B cell (primary cell): ENCODE data around the gene COBL. TPM values are rescaled to one million over a fixed set of nuclear protein-coding genes. Genes with fewer than 3 reads are reported as not detected.

ENCODE experiments used
- ATAC-seq: fragments of 200-7000 bp; cut with Tn5 transposase; one replicate; pipeline ENCODE4 v1.10.0; 2021; ENCODE audit warnings: low read depth, mild to moderate bottlenecking, moderate number of reproducible peaks, moderate library complexity
- CTCF ChIA-PET: fragments of 350-600 bp; sonication (Branson Sonifier 250); formaldehyde crosslinking; loops from one replicate; lab custom pipeline; 2021; ENCODE audit warnings: antibody characterized with exemption, inconsistent platforms; lab: Charles Lee
- POLR2A ChIA-PET: fragments of 350-600 bp; sonication (Branson Sonifier 250); formaldehyde crosslinking; loops from one replicate; lab custom pipeline; 2021; ENCODE audit warnings: antibody characterized with exemption; lab: Charles Lee
- DNase-seq: peaks from one replicate; pipeline ENCODE4 v3.0.0; 2013
- H2AFZ ChIP-seq: 2 replicates; pipeline ENCODE4 v1.6.1; 2012; ENCODE audit warnings: mild to moderate bottlenecking, low read depth, low read length; ENCODE audit not compliant: insufficient read depth, poor library complexity, severe bottlenecking
- H3K27ac ChIP-seq, 2 donors: 1 replicate in 1 of 2; 2 replicates in 1 of 2; pipeline ENCODE4 v1.5.1; 2012 to 2013; ENCODE audit warnings: low read length in 2 of 2, mild to moderate bottlenecking in 2 of 2, moderate library complexity in 1 of 2
- H3K27me3 ChIP-seq, 4 experiments: fragments of 200-600 bp in 1 of 4; sonication (generic) in 1 of 4; replicated peaks in 1 of 4; 1 replicate in 2 of 4; 2 replicates in 2 of 4; pipeline versions ENCODE4 v1.6.1 to v1.7.0; 2013 to 2016; ENCODE audit warnings: low read length in 3 of 4, mild to moderate bottlenecking in 2 of 4, mixed read lengths in 1 of 4, moderate library complexity in 1 of 4; ENCODE audit not compliant: insufficient read depth in 4 of 4, control insufficient read depth in 3 of 4; ENCODE audit errors: control extremely low read depth in 1 of 4
- H3K36me3 ChIP-seq, 2 experiments: replicated peaks in 1 of 2; 1 replicate in 1 of 2; 2 replicates in 1 of 2; pipeline versions ENCODE4 v1.6.1 to v1.7.1; 2013; ENCODE audit warnings: low read length in 1 of 2; ENCODE audit not compliant: insufficient read depth in 2 of 2, control insufficient read depth in 1 of 2; ENCODE audit errors: control extremely low read depth in 1 of 2, extremely low read depth in 1 of 2
- H3K4me1 ChIP-seq, 2 donors: fragments of 200-600 bp in 1 of 2; sonication (generic) in 1 of 2; 1 replicate in 1 of 2; 2 replicates in 1 of 2; pipeline versions ENCODE4 v1.5.1 to v1.6.1; 2013 to 2017; ENCODE audit warnings: low read length in 2 of 2; ENCODE audit not compliant: control insufficient read depth in 2 of 2, insufficient read depth in 2 of 2
- H3K4me2 ChIP-seq: replicated peaks from 2 replicates; pipeline ENCODE3; 2012; ENCODE audit warnings: mild to moderate bottlenecking, low read depth, low read length; ENCODE audit not compliant: poor library complexity, severe bottlenecking
- H3K4me3 ChIP-seq, 5 experiments: fragments of 200-600 bp in 1 of 5; sonication (generic) in 1 of 5; 1 replicate in 3 of 5; 2 replicates in 2 of 5; pipeline versions ENCODE4 v1.5.1 to v1.7.0; 2011 to 2016; ENCODE audit warnings: low read length in 4 of 5, mild to moderate bottlenecking in 4 of 5, low read depth in 2 of 5, control low read depth in 1 of 5, moderate library complexity in 1 of 5; ENCODE audit not compliant: insufficient read depth in 1 of 5; ENCODE audit errors: control extremely low read depth in 1 of 5, extremely low read depth in 1 of 5
- H3K79me2 ChIP-seq: fragments of 200-600 bp; sonication (generic); one replicate; pipeline ENCODE4 v1.6.0; 2016; ENCODE audit warnings: low read length; ENCODE audit not compliant: control insufficient read depth, insufficient read depth
- H3K9ac ChIP-seq: fragments of 200-600 bp; sonication (generic); 2 replicates; pipeline ENCODE4 v1.6.1; 2017; ENCODE audit warnings: mild to moderate bottlenecking, low read length, moderate library complexity
- H3K9me3 ChIP-seq, 3 donors: one replicate each; pipeline versions ENCODE4 v1.6.1 to v1.7.1; 2013; ENCODE audit warnings: low read length in 2 of 3; ENCODE audit not compliant: control insufficient read depth in 2 of 3, insufficient read depth in 1 of 3; ENCODE audit errors: control extremely low read depth in 1 of 3
- H4K20me1 ChIP-seq: 2 replicates; pipeline ENCODE4 v1.6.0; 2012; ENCODE audit warnings: mild to moderate bottlenecking, low read length; ENCODE audit not compliant: insufficient read depth, control insufficient read depth, poor library complexity, severe bottlenecking
- H3K27ac Mint-ChIP-seq: one replicate; pipeline ENCODE4 v1.8.0; 2021; ENCODE audit warnings: mixed read lengths
- H3K27me3 Mint-ChIP-seq: one replicate; pipeline ENCODE4 v1.8.0; 2021; ENCODE audit warnings: mixed read lengths
- H3K4me1 Mint-ChIP-seq: one replicate; pipeline ENCODE4 v1.8.0; 2021; ENCODE audit warnings: mixed read lengths
- H3K4me3 Mint-ChIP-seq: one replicate; pipeline ENCODE4 v1.8.0; 2021; ENCODE audit warnings: mixed read lengths
- H3K9me3 Mint-ChIP-seq: one replicate; pipeline ENCODE4 v1.8.0; 2022; ENCODE audit warnings: mixed read lengths; ENCODE audit not compliant: insufficient read depth
- EZH2 ChIP-seq: IDR thresholded peaks from 2 replicates; pipeline ENCODE4 v1.6.1; 2012; ENCODE audit warnings: borderline replicate concordance, low read depth, mild to moderate bottlenecking, moderate library complexity, low read length; ENCODE audit not compliant: insufficient read depth, poor library complexity, severe bottlenecking
- WGBS: methylation state at CpG from one replicate; pipeline ENCODE4 v1.1.5; 2013; ENCODE audit warnings: missing lambda C conversion rate; ENCODE audit not compliant: insufficient coverage; 5-methylcytosine and 5-hydroxymethylcytosine counted together
- intact Hi-C: fragments of 100-400 bp; cut with micrococcal nuclease; formaldehyde crosslinking; loops from one replicate; pipeline ENCODE4 v1.10.0; 2022
- polyA plus RNA-seq: library from polyadenylated mRNA; depleted of rRNA; stranded (reverse); fragments of >200 nt; gene quantifications from 2 replicates; pipeline ENCODE4 v1.2.3, GENCODE V29; 2012
- total RNA-seq, 2 donors: library from RNA; stranded (reverse); fragments of 120-200 nt in 1 of 2; gene quantifications; 1 replicate in 1 of 2; 2 replicates in 1 of 2; pipeline versions ENCODE4 v1.2.3 to v1.2.4, GENCODE V29; 2013 to 2022
- TF ChIP-seq, protein P1 (sequence below): fragments of 200-600 bp; IDR thresholded peaks from one replicate; pipeline ENCODE4 v1.8.0; 2022; ENCODE audit warnings: antibody characterized with exemption, mild to moderate bottlenecking

COBL gene
- total and polyA plus RNA-seq, 2 donors (not counting 1 experiment from before 2014, with no cell fraction given) = not detected

GRCh38 chr7:51146816-51147586 lies 169.6 kb downstream of the COBL start:
- Histone ChIP-seq H3K27me3 (no peaks in the 10 kb centered on the region), H3K4me2 (no peak overlapping the region), H3K4me3 (no peak overlapping the region), H3K27ac (no peak overlapping the region), H4K20me1 (no peaks in the 10 kb centered on the region), H3K4me1 (no peaks in the 10 kb centered on the region), H3K79me2 (no peaks in the 10 kb centered on the region), H3K9ac (no peak overlapping the region), H2AFZ (no peak overlapping the region), H3K9me3 (peaks cover 0 to 22% (median 11%) of the 10 kb centered on the region in 3 donors), H3K36me3 (no peaks in the 10 kb centered on the region)
- peaks cover 12% of the 10 kb centered on the region for H3K27me3 Mint-ChIP-seq
- ATAC-seq (no peak), DNase-seq (no peak)
- intact Hi-C loops = no loop called here
- H3K27ac Mint-ChIP-seq = no peak overlapping the region
- TF ChIP-seq, protein P1, sequence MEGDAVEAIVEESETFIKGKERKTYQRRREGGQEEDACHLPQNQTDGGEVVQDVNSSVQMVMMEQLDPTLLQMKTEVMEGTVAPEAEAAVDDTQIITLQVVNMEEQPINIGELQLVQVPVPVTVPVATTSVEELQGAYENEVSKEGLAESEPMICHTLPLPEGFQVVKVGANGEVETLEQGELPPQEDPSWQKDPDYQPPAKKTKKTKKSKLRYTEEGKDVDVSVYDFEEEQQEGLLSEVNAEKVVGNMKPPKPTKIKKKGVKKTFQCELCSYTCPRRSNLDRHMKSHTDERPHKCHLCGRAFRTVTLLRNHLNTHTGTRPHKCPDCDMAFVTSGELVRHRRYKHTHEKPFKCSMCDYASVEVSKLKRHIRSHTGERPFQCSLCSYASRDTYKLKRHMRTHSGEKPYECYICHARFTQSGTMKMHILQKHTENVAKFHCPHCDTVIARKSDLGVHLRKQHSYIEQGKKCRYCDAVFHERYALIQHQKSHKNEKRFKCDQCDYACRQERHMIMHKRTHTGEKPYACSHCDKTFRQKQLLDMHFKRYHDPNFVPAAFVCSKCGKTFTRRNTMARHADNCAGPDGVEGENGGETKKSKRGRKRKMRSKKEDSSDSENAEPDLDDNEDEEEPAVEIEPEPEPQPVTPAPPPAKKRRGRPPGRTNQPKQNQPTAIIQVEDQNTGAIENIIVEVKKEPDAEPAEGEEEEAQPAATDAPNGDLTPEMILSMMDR = no peak
- TF ChIP-seq EZH2 = no peak
- 89% methylated on average over 5 of the region's 7 CpGs for WGBS
- no peaks in the 10 kb centered on the region for H3K9me3 Mint-ChIP-seq
- H3K4me3 Mint-ChIP-seq = no peak overlapping the region
- no peaks in the 10 kb centered on the region for H3K4me1 Mint-ChIP-seq
- POLR2A ChIA-PET = no interaction called here
- CTCF ChIA-PET = interaction anchor here (0.9 to 2.1 kb wide), 2 partner anchors 14 to 16 kb away, joined by 4 to 7 read pairs; no protein-coding TSS in a partner anchor

DNA sequence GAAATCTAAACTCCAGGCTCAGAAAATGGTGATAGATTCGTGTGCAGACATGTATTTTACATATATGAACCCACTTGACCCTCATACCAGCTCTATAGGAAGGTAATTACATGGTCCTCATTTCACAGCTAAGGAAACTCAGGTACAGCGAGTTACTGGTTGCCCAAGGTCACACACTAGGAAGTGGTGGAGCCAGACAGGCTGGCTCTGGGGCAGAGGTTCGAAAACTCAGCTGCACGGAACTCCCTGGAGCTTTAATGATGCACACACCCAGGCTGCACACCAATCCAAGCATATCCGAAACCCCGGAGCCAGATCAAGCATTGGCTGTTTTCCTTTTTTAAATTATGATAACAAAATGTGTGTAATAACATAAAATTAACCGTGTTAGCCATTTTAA lies 172.4 kb downstream of the COBL start:
- Histone ChIP-seq H3K9me3 (peaks cover 0 to 22% (median 11%) of the 10 kb centered on the region in 3 donors), H3K79me2 (no peaks in the 10 kb centered on the region), H3K4me1 (no peaks in the 10 kb centered on the region), H3K4me3 (no peak overlapping the region), H3K27ac (no peak overlapping the region), H3K27me3 (no peaks in the 10 kb centered on the region), H3K4me2 (no peak overlapping the region), H2AFZ (no peak overlapping the region), H3K9ac (no peak overlapping the region), H4K20me1 (no peaks in the 10 kb centered on the region), H3K36me3 (no peaks in the 10 kb centered on the region)
- no peak overlapping the region for H3K4me3 Mint-ChIP-seq
- intact Hi-C loops = no loop called here
- 42% methylated on average over 3 of the region's 7 CpGs for WGBS
- ChIA-PET POLR2A (no interaction called here), CTCF (interaction anchor here (5.7 kb wide), 1 partner anchor 18 kb away, joined by 27 read pairs; no protein-coding TSS in a partner anchor)
- no peak overlapping the region for H3K27ac Mint-ChIP-seq
- TF ChIP-seq EZH2 = no peak
- TF ChIP-seq, protein P1 = no peak
- H3K27me3 Mint-ChIP-seq = peaks cover 7% of the 10 kb centered on the region
- DNase-seq (no peak), ATAC-seq (no peak)
- peaks cover 8% of the 10 kb centered on the region for H3K4me1 Mint-ChIP-seq
- H3K9me3 Mint-ChIP-seq = no peaks in the 10 kb centered on the region
